Measurements from ENCODE around the gene LTN1. TPM values are rescaled to one million over a fixed set of nuclear protein-coding genes. Genes with fewer than 3 reads are reported as not detected.

Gene LTN1
- polyA plus RNA-seq, 3 donors, result 6.0 to 14.0 (median 11.7) TPM

DNA sequence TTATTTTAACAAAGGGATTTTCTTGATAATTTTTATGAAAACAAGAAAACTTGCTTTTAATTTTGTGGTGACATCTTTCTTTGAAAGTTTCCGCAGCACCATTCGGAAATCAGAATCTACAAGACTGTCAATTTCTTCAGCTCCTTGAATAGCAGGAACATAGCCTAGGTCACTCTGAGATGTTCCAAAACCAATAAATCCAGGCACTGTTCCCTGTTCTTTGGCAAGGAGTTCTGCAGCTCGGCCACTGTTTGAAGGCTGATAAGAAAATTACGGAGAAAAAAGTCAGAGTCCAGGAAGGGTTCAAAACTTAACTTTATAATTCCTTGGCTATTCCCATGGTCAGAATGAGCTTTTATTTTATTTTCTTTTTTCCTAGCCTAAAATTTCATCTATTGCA is 6.0 kb downstream of the LTN1 start:
- no peaks in the 10 kb centered on the region for H3K27me3 Mint-ChIP-seq (ENCODE audit: low read depth in 3 of 3)
- H3K9ac ChIP-seq (ENCODE audit: insufficient read depth, low read length, poor library complexity, severe bottlenecking), result no peak overlapping the region
- no peak overlapping the region for H3K27ac Mint-ChIP-seq
- H3K4me1 Mint-ChIP-seq, result peaks cover 11% of the 10 kb centered on the region
- peaks cover under 1 to 9% of the 10 kb centered on the region in 2 donors for H3K4me1 ChIP-seq (ENCODE audit: control insufficient read depth in 1 of 2, insufficient read depth in 2 of 2, low read length in 2 of 2)
- no peak overlapping the region for H3K4me3 Mint-ChIP-seq
- H3K36me3 Mint-ChIP-seq, result peaks cover 52 to 65% of the 10 kb centered on the region in 2 donors
- no peak overlapping the region for H3K4me3 ChIP-seq (replicated peaks in 1 of 3; ENCODE audit: low read depth in 2 of 3, low read length in 3 of 3)
- no peak overlapping the region for H2AFZ ChIP-seq (ENCODE audit: insufficient read depth, low read depth, low read length, poor library complexity, severe bottlenecking)
- peaks cover 52% of the 10 kb centered on the region for H3K79me2 ChIP-seq (ENCODE audit: insufficient read depth, low read length)
- H3K36me3 ChIP-seq (replicated peaks in 1 of 2; ENCODE audit: control insufficient read depth in 1 of 2, insufficient read depth in 2 of 2, low read length in 2 of 2), result peaks cover 50 to 52% of the 10 kb centered on the region in 2 donors
- intact Hi-C loops (cut with micrococcal nuclease), result loop anchor here in 1 of 2 donors (10.0 kb wide), 1 partner anchor 78 kb away; no protein-coding TSS in a partner anchor
- no peaks in the 10 kb centered on the region for H3K9me3 ChIP-seq (replicated peaks in 1 of 2; ENCODE audit: control insufficient read depth in 1 of 2, insufficient read depth in 1 of 2, low read length in 2 of 2)
- TF ChIP-seq, protein P1, sequence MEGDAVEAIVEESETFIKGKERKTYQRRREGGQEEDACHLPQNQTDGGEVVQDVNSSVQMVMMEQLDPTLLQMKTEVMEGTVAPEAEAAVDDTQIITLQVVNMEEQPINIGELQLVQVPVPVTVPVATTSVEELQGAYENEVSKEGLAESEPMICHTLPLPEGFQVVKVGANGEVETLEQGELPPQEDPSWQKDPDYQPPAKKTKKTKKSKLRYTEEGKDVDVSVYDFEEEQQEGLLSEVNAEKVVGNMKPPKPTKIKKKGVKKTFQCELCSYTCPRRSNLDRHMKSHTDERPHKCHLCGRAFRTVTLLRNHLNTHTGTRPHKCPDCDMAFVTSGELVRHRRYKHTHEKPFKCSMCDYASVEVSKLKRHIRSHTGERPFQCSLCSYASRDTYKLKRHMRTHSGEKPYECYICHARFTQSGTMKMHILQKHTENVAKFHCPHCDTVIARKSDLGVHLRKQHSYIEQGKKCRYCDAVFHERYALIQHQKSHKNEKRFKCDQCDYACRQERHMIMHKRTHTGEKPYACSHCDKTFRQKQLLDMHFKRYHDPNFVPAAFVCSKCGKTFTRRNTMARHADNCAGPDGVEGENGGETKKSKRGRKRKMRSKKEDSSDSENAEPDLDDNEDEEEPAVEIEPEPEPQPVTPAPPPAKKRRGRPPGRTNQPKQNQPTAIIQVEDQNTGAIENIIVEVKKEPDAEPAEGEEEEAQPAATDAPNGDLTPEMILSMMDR (IDR thresholded peaks at IDR 0.05), result no peak
- peaks cover 0 to 2% (median 0%) of the 10 kb centered on the region in 7 donors for H3K9me3 Mint-ChIP-seq
- peaks cover 48% of the 10 kb centered on the region for H4K20me1 ChIP-seq (ENCODE audit: insufficient read depth, low read length)
- WGBS (ENCODE audit: insufficient coverage), result 100% methylated on average over 2 of the region's 4 CpGs
- no peak overlapping the region for H3K4me2 ChIP-seq (replicated peaks; ENCODE audit: extremely low read depth, low read length, poor library complexity, severe bottlenecking)
- H3K27ac ChIP-seq (ENCODE audit: low read depth in 1 of 2, low read length in 2 of 2), result no peak overlapping the region
- no peaks in the 10 kb centered on the region for H3K27me3 ChIP-seq (ENCODE audit: control insufficient read depth in 2 of 2, insufficient read depth in 2 of 2, low read length in 2 of 2)
- DNase-seq, result no peak

DNA sequence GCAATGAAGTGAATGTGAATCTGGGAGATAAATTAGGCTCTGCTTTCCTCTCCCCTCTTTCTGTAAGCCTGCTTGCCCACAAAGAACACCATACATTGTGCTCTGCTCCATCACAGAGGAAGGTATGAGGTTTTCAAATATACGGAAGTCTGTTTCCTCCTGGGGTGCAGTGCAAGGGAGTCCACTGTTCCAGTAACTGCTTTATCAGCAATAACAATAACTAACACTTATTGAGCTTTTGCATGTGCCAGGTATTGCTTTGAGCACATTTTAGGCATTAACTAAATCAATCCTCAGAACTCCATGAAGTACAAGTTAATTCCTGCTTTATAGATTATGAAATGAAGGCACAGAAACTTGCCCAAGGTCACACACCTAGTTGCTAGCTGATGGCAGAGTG is 10.0 kb downstream of the LTN1 start:
- H3K27me3 Mint-ChIP-seq (ENCODE audit: low read depth in 3 of 3), result no peaks in the 10 kb centered on the region
- no peaks in the 10 kb centered on the region for H3K9me3 Mint-ChIP-seq
- Histone ChIP-seq H2AFZ (ENCODE audit: insufficient read depth, low read depth, low read length, poor library complexity, severe bottlenecking) (no peak overlapping the region), H3K4me2 (replicated peaks; ENCODE audit: extremely low read depth, low read length, poor library complexity, severe bottlenecking) (no peak overlapping the region), H3K79me2 (ENCODE audit: insufficient read depth, low read length) (peaks cover 12% of the 10 kb centered on the region), H3K9me3 (replicated peaks in 1 of 2; ENCODE audit: control insufficient read depth in 1 of 2, insufficient read depth in 1 of 2, low read length in 2 of 2) (no peaks in the 10 kb centered on the region), H4K20me1 (ENCODE audit: insufficient read depth, low read length) (peaks cover 22% of the 10 kb centered on the region), H3K27me3 (ENCODE audit: control insufficient read depth in 2 of 2, insufficient read depth in 2 of 2, low read length in 2 of 2) (no peaks in the 10 kb centered on the region), H3K4me1 (ENCODE audit: control insufficient read depth in 1 of 2, insufficient read depth in 2 of 2, low read length in 2 of 2) (no peaks in the 10 kb centered on the region), H3K36me3 (replicated peaks in 1 of 2; ENCODE audit: control insufficient read depth in 1 of 2, insufficient read depth in 2 of 2, low read length in 2 of 2) (peaks cover 85 to 93% of the 10 kb centered on the region in 2 donors), H3K27ac (ENCODE audit: low read depth in 1 of 2, low read length in 2 of 2) (no peak overlapping the region), H3K9ac (ENCODE audit: insufficient read depth, low read length, poor library complexity, severe bottlenecking) (no peak overlapping the region), H3K4me3 (replicated peaks in 1 of 3; ENCODE audit: low read depth in 2 of 3, low read length in 3 of 3) (no peak overlapping the region)
- peaks cover 69 to 84% of the 10 kb centered on the region in 2 donors for H3K36me3 Mint-ChIP-seq
- no peak for DNase-seq
- TF ChIP-seq, protein P1 (IDR thresholded peaks at IDR 0.05), result no peak
- no CpG with 5 or more reads among the region's 1 CpG for WGBS (ENCODE audit: insufficient coverage)
- no peaks in the 10 kb centered on the region for H3K4me1 Mint-ChIP-seq
- intact Hi-C loops (cut with micrococcal nuclease), result loop anchor here in 1 of 2 donors (10.0 kb wide), 1 partner anchor 82 kb away; no protein-coding TSS in a partner anchor
- H3K27ac Mint-ChIP-seq, result no peak overlapping the region
- no peak overlapping the region for H3K4me3 Mint-ChIP-seq
